ENCODE measurements around the gene THSD4.

Gene THSD4

DNA sequence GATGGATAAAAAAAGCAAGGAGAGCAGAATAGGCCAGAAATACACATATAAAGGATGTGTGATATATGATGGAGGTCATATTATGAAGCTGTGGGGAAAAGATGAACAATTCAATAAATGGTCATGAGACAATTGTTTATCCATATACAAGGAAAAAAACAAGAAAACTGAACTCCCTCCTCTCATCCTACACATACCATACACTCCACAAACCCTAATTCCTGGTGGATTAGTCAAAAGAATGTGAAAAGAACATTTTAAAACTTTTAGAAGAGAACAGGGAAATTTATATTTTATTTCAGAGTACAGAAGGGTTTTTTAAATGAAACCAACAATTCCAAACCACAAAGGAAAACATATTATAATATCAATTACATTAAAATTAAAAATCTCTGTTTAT lies 660.6 kb downstream of the THSD4 start:
- no peaks in the 10 kb centered on the region for H3K36me3 ChIP-seq (ENCODE audit: control insufficient read depth, low read length)
- no peak overlapping the region for H3K4me2 ChIP-seq (ENCODE audit: low read length)
- no peaks in the 10 kb centered on the region for H3K9me2 ChIP-seq (replicated peaks; ENCODE audit: control insufficient read depth, low read length)
- H3K4me3 ChIP-seq (ENCODE audit: low read length) = no peak overlapping the region
- H3K79me2 ChIP-seq (ENCODE audit: control insufficient read depth, low read length) = no peaks in the 10 kb centered on the region
- H3K27ac ChIP-seq (ENCODE audit: low read depth, low read length) = no peak overlapping the region
- H3K9me3 ChIP-seq (ENCODE audit: control insufficient read depth, insufficient read depth, low read length) = no peaks in the 10 kb centered on the region
- no peaks in the 10 kb centered on the region for H3F3A ChIP-seq (ENCODE audit: control insufficient read depth, insufficient read depth)
- no peak for TF ChIP-seq EZH2phosphoT487 (IDR thresholded peaks at IDR 0.05; ENCODE audit: borderline replicate concordance, low read length)
- TF ChIP-seq CTCF (IDR thresholded peaks at IDR 0.05; ENCODE audit: low read depth, low read length, poor library complexity, severe bottlenecking) = no peak
- no peaks in the 10 kb centered on the region for H4K20me1 ChIP-seq (ENCODE audit: control insufficient read depth, insufficient read depth, low read depth, low read length)
- peaks cover 11% of the 10 kb centered on the region for H3K4me1 ChIP-seq (ENCODE audit: control insufficient read depth, low read length)
- H3K27me3 ChIP-seq (ENCODE audit: control insufficient read depth, low read length) = peaks cover 4% of the 10 kb centered on the region

DNA sequence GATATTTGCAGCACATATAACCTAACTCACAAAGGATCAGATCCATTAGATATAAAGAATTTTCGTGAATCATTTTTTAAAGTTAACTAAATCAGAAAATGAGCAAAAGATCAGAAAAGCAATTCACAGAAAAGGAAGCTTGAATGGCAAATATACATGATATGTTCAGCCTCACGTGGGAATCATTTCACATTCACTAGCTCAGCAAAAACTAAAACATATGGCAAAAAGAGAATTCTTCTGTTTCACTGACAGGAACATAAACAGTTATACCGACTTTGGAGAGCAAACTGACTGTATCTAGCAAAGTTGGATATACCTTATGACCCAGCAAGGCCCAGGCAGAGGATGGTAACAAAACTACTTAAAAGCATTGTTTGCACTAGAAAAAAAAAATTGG lies 661.0 kb downstream of the THSD4 start:
- no peaks in the 10 kb centered on the region for H3K79me2 ChIP-seq (ENCODE audit: control insufficient read depth, low read length)
- H3K27ac ChIP-seq (ENCODE audit: low read depth, low read length) = no peak overlapping the region
- H3K9me2 ChIP-seq (replicated peaks; ENCODE audit: control insufficient read depth, low read length) = no peaks in the 10 kb centered on the region
- peaks cover 8% of the 10 kb centered on the region for H3K27me3 ChIP-seq (ENCODE audit: control insufficient read depth, low read length)
- peaks cover 13% of the 10 kb centered on the region for H3K4me1 ChIP-seq (ENCODE audit: control insufficient read depth, low read length)
- no peaks in the 10 kb centered on the region for H3K9me3 ChIP-seq (ENCODE audit: control insufficient read depth, insufficient read depth, low read length)
- no peaks in the 10 kb centered on the region for H3F3A ChIP-seq (ENCODE audit: control insufficient read depth, insufficient read depth)
- no peak overlapping the region for H3K4me2 ChIP-seq (ENCODE audit: low read length)
- no peak overlapping the region for H3K4me3 ChIP-seq (ENCODE audit: low read length)
- H3K36me3 ChIP-seq (ENCODE audit: control insufficient read depth, low read length) = no peaks in the 10 kb centered on the region
- no peaks in the 10 kb centered on the region for H4K20me1 ChIP-seq (ENCODE audit: control insufficient read depth, insufficient read depth, low read depth, low read length)
- TF ChIP-seq EZH2phosphoT487 (IDR thresholded peaks at IDR 0.05; ENCODE audit: borderline replicate concordance, low read length) (no peak), CTCF (IDR thresholded peaks at IDR 0.05; ENCODE audit: low read depth, low read length, poor library complexity, severe bottlenecking) (no peak)

- H3K36me3 ChIP-seq (ENCODE audit: control insufficient read depth, low read length) = no peaks in the 10 kb centered on the region
- no peaks in the 10 kb centered on the region for H3K79me2 ChIP-seq (ENCODE audit: control insufficient read depth, low read length)
- no peaks in the 10 kb centered on the region for H4K20me1 ChIP-seq (ENCODE audit: control insufficient read depth, insufficient read depth, low read depth, low read length)
- TF ChIP-seq CTCF (IDR thresholded peaks at IDR 0.05; ENCODE audit: low read depth, low read length, poor library complexity, severe bottlenecking) = no peak
- TF ChIP-seq EZH2phosphoT487 (IDR thresholded peaks at IDR 0.05; ENCODE audit: borderline replicate concordance, low read length) = no peak
- H3K9me2 ChIP-seq (replicated peaks; ENCODE audit: control insufficient read depth, low read length) = no peaks in the 10 kb centered on the region
- no peaks in the 10 kb centered on the region for H3F3A ChIP-seq (ENCODE audit: control insufficient read depth, insufficient read depth)
- H3K27me3 ChIP-seq (ENCODE audit: control insufficient read depth, low read length) = peaks cover 15% of the 10 kb centered on the region
- no peak overlapping the region for H3K27ac ChIP-seq (ENCODE audit: low read depth, low read length)
- peaks cover 13% of the 10 kb centered on the region for H3K4me1 ChIP-seq (ENCODE audit: control insufficient read depth, low read length)
- H3K4me3 ChIP-seq (ENCODE audit: low read length) = no peak overlapping the region
- H3K9me3 ChIP-seq (ENCODE audit: control insufficient read depth, insufficient read depth, low read length) = no peaks in the 10 kb centered on the region
- H3K4me2 ChIP-seq (ENCODE audit: low read length) = no peak overlapping the region
Measured at GRCh38 chr15:71777216-71777943, 662.1 kb downstream of the THSD4 start.
